Stimulated activated CD4-positive, alpha-beta T cell treated with anti-CD3 and anti-CD28 coated beads, Interleukin-4, amount 100 ng/mL, for 4 hours (primary cell): Measurements from ENCODE around the gene LRRC4B.

Experiments used
- DNase-seq, 2 experiments: peaks; one replicate each; pipeline ENCODE4 v3.0.0-alpha.2; 2020

Gene LRRC4B

DNA sequence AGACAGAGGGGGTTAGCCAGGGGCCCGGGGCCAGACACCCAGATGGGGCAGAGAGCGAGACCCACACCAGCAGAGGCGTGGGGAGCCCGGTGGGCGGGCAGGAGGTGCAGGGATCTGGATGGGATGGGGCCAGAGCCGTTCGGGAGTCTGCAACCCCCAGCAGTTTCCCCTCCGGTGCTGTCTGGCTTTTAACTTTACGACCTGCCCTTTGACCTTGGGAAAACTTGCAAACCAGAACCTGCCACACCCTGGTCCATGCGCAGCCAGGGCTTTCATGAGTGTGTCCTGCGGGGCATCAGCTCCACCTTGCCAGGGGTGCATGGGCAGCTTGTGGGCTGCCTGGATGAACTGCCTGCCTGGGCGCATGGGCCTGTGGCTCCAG is 67.1 kb downstream of the LRRC4B start:
- no peak for DNase-seq

DNA sequence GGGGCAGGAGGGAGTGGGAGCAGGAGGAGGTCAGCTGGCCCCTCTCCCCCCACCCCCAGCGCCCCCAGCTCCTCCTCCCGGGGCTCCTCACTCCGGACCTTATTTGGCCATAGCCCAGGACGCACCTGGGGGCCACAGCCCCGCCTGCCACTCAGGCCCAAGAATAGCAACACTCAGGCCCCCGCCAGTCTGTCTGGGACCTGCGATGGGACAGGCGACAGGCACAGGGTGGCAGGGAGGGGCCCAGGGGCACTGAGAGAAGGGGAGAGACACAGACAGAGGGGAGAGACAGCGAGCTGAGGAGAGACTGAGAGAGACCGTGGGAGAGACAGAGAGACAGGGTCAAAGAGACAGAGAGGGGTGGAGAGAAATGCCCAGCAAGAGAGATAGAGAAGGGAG is 67.5 kb downstream of the LRRC4B start:
- no peak for DNase-seq

DNA sequence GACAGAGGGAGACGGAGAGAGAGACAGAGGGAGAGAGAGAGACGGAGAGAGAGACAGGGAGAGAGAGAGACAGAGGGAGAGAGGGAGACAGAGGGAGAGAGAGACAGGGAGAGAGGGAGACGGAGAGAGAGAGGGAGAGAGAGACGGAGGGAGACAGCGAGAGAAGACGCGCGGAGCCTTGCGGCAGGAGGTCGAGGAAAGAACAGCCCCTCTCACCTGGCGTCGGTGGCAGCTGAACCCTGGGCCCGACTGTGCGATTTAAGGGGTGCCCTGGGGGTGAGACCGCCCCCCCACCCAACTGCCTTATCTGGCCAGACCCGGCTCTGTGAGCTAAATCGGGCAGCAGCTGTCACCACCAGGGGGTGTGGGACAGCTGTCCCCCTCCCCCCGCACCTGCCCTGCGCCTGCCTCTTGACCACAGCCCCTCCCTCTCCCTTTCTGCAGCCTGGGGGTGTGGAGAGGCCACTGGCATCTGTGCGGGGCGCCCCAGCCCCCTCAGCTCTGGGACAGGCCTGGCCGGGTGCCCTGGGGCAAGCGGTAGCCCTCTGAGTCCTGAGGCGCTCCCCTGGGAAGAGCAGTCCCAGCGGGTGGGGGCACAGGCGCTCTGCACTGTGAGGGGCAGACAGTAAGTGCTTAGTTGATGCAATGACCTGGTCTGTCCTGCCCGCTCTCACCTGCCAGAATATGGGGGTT is 68.0 kb downstream of the LRRC4B start:
- DNase-seq = no peak

GRCh38 chr19:50498219-50499056 is 69.8 kb downstream of the LRRC4B start:
- no peak for DNase-seq

DNA sequence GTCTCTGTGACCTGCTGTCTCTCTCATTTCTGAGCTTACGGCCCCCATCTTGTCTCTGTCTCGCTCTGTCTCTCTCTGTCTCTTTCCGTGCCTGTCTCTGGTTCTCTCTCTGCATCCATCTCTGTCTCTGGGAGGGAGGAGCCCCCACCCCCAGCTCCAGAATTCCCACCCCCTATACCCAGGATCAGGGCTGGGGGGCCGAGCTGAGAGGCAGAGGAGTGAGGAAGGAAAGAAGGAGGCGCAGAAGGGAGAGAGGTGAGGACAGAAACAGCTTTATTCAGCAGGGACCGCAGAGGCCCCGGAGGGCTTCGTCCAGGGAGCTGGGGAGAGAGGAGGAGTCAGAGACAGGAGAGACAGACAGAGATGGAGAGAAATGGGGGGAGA is 71.2 kb downstream of the LRRC4B start:
- no peak for DNase-seq

GRCh38 chr19:50496189-50497021 is 71.8 kb downstream of the LRRC4B start:
- DNase-seq = no peak

DNA sequence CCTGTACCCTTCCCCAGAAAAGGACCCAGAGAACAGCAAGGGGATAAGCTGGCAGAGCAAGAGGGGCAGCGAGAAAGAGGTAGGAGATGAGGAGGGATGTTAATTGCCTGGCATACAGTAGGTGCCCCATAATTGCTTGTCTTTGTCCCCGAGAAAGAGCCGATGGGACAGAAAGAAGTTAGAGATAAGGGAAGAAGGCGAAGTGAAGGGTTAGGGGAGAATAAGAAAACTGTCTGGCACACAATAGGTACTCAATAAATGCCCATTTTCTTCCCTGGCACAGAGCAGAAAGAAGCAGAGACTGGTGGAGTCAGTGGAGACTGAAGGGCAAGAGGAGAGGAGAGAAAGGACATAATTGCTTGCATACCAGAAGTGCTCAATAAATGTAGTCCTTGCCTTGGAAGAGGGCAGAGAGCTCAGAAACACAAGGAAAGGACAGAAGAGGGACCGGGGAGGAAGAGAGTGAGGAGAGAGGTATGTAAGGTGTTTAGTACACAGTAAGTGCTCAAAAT is 73.2 kb downstream of the LRRC4B start:
- DNase-seq = no peak

GRCh38 chr19:50494186-50495019 is 73.8 kb downstream of the LRRC4B start:
- DNase-seq = no peak

DNA sequence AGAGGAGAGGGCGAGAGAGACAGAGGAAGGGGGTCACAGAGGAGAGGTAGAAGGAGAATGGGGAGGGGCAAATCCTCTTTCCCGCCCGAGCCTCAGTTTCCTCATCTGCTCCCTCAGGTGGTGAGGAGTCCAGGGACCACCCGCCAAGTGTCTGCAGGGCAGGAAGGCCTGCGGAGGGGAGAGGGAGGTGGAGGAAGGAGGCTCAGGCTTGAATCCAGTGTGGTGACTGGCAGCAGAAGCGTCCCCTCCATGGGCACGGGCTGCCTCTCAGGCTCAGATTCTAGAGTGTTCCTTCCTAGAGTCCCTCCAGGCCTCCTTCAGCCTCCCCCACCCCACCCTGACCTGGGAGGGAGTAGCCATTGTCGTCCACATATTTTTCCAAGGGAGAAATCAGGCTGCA is 75.1 kb downstream of the LRRC4B start:
- no peak for DNase-seq

- DNase-seq = peak; percentile 35 to 40
Measured at GRCh38 chr19:50492303-50493052, 75.8 kb downstream of the LRRC4B start.

- no peak for DNase-seq
Measured at GRCh38 chr19:50490991-50491472, 77.2 kb downstream of the LRRC4B start.

DNA sequence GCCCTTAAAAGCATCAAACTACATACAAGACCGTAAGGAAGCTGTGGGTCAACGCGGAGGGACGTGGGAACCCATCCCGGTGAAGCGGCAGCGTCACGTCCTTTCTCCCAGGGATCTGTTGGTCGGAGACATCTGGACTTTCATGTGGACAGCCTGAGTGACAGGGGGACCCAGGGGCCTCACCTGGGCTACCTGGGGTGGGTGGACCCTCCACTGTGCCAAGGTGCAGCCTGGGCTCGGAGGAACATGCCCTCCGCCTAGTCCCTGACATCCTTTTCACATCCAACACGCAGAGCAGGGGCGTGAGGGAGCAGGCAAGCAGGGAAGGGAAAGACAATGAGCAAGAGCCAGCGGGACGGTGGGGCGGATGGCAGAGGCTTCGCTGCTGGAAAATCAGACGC is 77.8 kb downstream of the LRRC4B start:
- DNase-seq = no peak

GRCh38 chr19:50489461-50490011 is 78.7 kb downstream of the LRRC4B start:
- no peak for DNase-seq

DNA sequence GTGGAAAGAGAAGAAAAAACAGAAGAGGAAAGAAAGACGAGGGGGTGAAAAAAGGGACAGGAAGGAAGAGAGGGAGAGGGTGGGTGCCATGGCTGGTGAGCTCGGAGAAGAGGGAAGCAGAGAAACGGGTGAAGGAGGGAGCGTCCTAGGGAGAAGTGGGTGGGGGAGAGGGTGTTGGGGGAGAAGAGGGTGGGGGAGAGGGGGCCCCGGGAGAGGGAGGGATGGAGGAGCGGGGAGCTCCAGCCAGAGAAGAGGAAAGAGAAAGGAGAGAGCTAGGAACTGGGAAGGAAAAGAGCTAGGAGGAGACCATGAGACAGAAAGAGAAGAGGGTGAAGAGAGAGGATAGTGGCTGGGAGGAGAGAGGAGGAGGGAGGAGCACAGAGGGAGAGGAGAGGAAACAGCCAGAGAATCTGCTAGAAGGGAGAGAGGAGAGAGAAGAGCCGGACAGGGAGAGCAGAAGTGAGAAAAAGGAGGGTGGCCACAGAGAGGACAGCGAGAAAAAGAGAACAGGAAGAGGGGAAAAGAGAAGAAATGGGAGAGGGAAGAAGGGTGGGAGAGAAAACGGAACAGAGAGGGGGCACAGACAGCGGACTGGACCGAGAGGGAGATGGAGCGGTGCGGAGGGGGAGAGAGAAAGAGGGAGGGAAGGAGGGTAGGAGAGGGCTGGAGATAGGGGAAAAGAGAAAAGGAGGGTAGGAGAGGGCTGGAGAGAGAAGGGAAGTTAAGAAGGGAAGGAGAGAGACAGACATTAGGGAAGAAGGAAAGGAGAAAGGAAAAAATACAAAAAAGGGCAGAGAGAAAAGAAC is 79.6 kb downstream of the LRRC4B start:
- no peak for DNase-seq

GRCh38 chr19:50486823-50487515 is 81.3 kb downstream of the LRRC4B start:
- DNase-seq = peak; percentile 23 to 40

DNA sequence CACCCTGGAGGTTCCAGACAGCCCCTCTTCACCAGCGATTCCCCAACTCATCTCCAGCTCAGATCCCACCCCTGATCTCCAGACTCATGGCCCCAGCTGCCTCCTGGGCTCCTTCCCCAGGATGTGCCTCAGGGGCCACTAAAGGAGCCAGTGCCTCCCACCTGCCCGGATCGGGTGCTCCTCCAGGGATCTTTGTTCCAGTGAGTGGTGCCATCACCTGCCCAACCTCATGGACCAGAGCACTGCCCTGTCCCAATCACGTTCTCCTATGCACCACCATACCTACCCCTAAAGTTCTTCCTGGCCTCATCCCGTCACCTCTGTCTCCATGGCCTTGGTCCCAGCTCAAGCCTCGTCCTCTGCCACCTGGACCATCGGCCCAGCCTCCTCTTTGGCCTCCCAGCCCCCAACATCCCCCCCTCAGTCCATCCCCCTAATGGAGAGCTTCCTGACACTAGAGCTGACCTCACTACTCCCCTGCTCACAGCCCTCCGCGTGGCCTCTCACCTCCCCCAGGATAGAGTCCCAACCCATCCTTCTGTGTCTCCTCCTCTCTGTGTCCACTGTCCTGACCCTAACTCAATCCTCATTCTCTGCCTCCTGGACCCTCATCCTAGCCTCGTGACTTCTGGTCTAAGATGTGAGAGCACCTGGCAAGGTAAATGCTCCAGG is 82.8 kb downstream of the LRRC4B start:
- DNase-seq = no peak

DNA sequence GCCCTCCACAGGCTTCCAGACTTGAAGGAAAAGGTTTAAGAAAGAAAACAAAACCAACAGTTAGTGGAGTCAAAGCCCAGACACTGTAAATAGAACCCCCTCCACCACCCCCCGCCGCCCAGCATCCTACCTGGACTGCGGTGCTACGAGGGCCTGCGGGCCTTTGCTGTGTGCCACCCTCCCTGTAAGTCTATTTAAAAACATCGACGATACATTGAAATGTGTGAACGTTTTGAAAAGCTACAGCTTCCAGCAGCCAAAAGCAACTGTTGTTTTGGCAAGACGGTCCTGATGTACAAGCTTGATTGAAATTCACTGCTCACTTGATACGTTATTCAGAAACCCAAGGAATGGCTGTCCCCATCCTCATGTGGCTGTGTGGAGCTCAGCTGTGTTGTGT is 85.3 kb downstream of the LRRC4B start:
- no peak for DNase-seq

- DNase-seq = no peak
Measured at GRCh38 chr19:50482271-50482855, 85.9 kb downstream of the LRRC4B start.
